ENCODE measurements around the gene SH3GL3. TPM values are rescaled to one million over a fixed set of nuclear protein-coding genes. Genes with fewer than 3 reads are reported as not detected.

Gene SH3GL3
- total RNA-seq, 1 experiment from 2014 or later = not detected

GRCh38 chr15:83581381-83581780, 134.2 kb downstream of the SH3GL3 start:
- in situ Hi-C loops (cut with HindIII; ENCODE audit: low pct_unique_long_range_greater_than_20kb, low sequenced_read_pairs) = no loop called here
- no peak for DNase-seq (ENCODE audit: low read depth, low spot score)

- no peak for DNase-seq (ENCODE audit: low read depth, low spot score)
- in situ Hi-C loops (cut with HindIII; ENCODE audit: low pct_unique_long_range_greater_than_20kb, low sequenced_read_pairs) = no loop called here
These were observed 135.2 kb downstream of the SH3GL3 start for GRCh38 chr15:83582381-83582780.

- in situ Hi-C loops (cut with HindIII; ENCODE audit: low pct_unique_long_range_greater_than_20kb, low sequenced_read_pairs) = no loop called here
- DNase-seq (ENCODE audit: low read depth, low spot score) = no peak
These were observed 138.6 kb downstream of the SH3GL3 start for GRCh38 chr15:83585601-83586335.

GRCh38 chr15:83587091-83587490, 139.9 kb downstream of the SH3GL3 start:
- in situ Hi-C loops (cut with HindIII; ENCODE audit: low pct_unique_long_range_greater_than_20kb, low sequenced_read_pairs) = no loop called here

GRCh38 chr15:83588441-83588840, 141.3 kb downstream of the SH3GL3 start:
- in situ Hi-C loops (cut with HindIII; ENCODE audit: low pct_unique_long_range_greater_than_20kb, low sequenced_read_pairs) = no loop called here
- no peak for DNase-seq (ENCODE audit: low read depth, low spot score)

More at GRCh38 chr15:83587091-83587490, 139.9 kb downstream of the SH3GL3 start:
- no peak for DNase-seq (ENCODE audit: low read depth, low spot score)

- DNase-seq (ENCODE audit: low read depth, low spot score) = no peak
- in situ Hi-C loops (cut with HindIII; ENCODE audit: low pct_unique_long_range_greater_than_20kb, low sequenced_read_pairs) = no loop called here
These were observed 145.4 kb downstream of the SH3GL3 start for GRCh38 chr15:83592370-83593040.

- in situ Hi-C loops (cut with HindIII; ENCODE audit: low pct_unique_long_range_greater_than_20kb, low sequenced_read_pairs) = no loop called here
These were observed 148.1 kb downstream of the SH3GL3 start for GRCh38 chr15:83595191-83595590.

GRCh38 chr15:83598031-83598430, 150.9 kb downstream of the SH3GL3 start:
- in situ Hi-C loops (cut with HindIII; ENCODE audit: low pct_unique_long_range_greater_than_20kb, low sequenced_read_pairs) = no loop called here

More at GRCh38 chr15:83595191-83595590, 148.1 kb downstream of the SH3GL3 start:
- DNase-seq (ENCODE audit: low read depth, low spot score) = no peak

GRCh38 chr15:83602021-83602420, 154.9 kb downstream of the SH3GL3 start:
- no peak for DNase-seq (ENCODE audit: low read depth, low spot score)
- in situ Hi-C loops (cut with HindIII; ENCODE audit: low pct_unique_long_range_greater_than_20kb, low sequenced_read_pairs) = no loop called here

More at GRCh38 chr15:83598031-83598430, 150.9 kb downstream of the SH3GL3 start:
- DNase-seq (ENCODE audit: low read depth, low spot score) = no peak

GRCh38 chr15:83604549-83604948, 157.4 kb downstream of the SH3GL3 start:
- DNase-seq (ENCODE audit: low read depth, low spot score) = no peak

GRCh38 chr15:83605111-83605945, 158.2 kb downstream of the SH3GL3 start:
- no peak for DNase-seq (ENCODE audit: low read depth, low spot score)
- in situ Hi-C loops (cut with HindIII; ENCODE audit: low pct_unique_long_range_greater_than_20kb, low sequenced_read_pairs) = no loop called here

More at GRCh38 chr15:83604549-83604948, 157.4 kb downstream of the SH3GL3 start:
- in situ Hi-C loops (cut with HindIII; ENCODE audit: low pct_unique_long_range_greater_than_20kb, low sequenced_read_pairs) = no loop called here

- in situ Hi-C loops (cut with HindIII; ENCODE audit: low pct_unique_long_range_greater_than_20kb, low sequenced_read_pairs) = no loop called here
- no peak for DNase-seq (ENCODE audit: low read depth, low spot score)
These were observed 163.0 kb downstream of the SH3GL3 start for GRCh38 chr15:83610132-83610531.

GRCh38 chr15:83610901-83611685, 164.0 kb downstream of the SH3GL3 start:
- no peak for DNase-seq (ENCODE audit: low read depth, low spot score)
- in situ Hi-C loops (cut with HindIII; ENCODE audit: low pct_unique_long_range_greater_than_20kb, low sequenced_read_pairs) = no loop called here

- no peak for DNase-seq (ENCODE audit: low read depth, low spot score)
These were observed 165.1 kb downstream of the SH3GL3 start for GRCh38 chr15:83612226-83612625.

GRCh38 chr15:83612898-83613635, 165.9 kb downstream of the SH3GL3 start:
- no peak for DNase-seq (ENCODE audit: low read depth, low spot score)
- in situ Hi-C loops (cut with HindIII; ENCODE audit: low pct_unique_long_range_greater_than_20kb, low sequenced_read_pairs) = no loop called here

More at GRCh38 chr15:83612226-83612625, 165.1 kb downstream of the SH3GL3 start:
- in situ Hi-C loops (cut with HindIII; ENCODE audit: low pct_unique_long_range_greater_than_20kb, low sequenced_read_pairs) = no loop called here

- in situ Hi-C loops (cut with HindIII; ENCODE audit: low pct_unique_long_range_greater_than_20kb, low sequenced_read_pairs) = no loop called here
- no peak for DNase-seq (ENCODE audit: low read depth, low spot score)
These were observed 166.6 kb downstream of the SH3GL3 start for GRCh38 chr15:83613714-83614113.

GRCh38 chr15:83616840-83617239, 169.7 kb downstream of the SH3GL3 start:
- in situ Hi-C loops (cut with HindIII; ENCODE audit: low pct_unique_long_range_greater_than_20kb, low sequenced_read_pairs) = no loop called here
- no peak for DNase-seq (ENCODE audit: low read depth, low spot score)
